ENCODE data around the gene SNED1.

The SNED1 gene

GRCh38 chr2:241007111-241007510 is 8.7 kb downstream of the SNED1 start:
- DNase-seq = no peak

- DNase-seq = no peak
Measured at GRCh38 chr2:241007880-241008710, 9.7 kb downstream of the SNED1 start.

- DNase-seq = no peak
Measured at GRCh38 chr2:241008711-241009121, 10.3 kb downstream of the SNED1 start.

GRCh38 chr2:241009191-241009590 is 10.8 kb downstream of the SNED1 start:
- no peak for DNase-seq

- no peak for DNase-seq
Measured at GRCh38 chr2:241009601-241010530, 11.4 kb downstream of the SNED1 start.

GRCh38 chr2:241010531-241011295 is 12.3 kb downstream of the SNED1 start:
- DNase-seq = no peak

- DNase-seq = no peak
Measured at GRCh38 chr2:241011296-241011600, 12.8 kb downstream of the SNED1 start.

- DNase-seq = no peak
Measured at GRCh38 chr2:241011751-241012510, 13.5 kb downstream of the SNED1 start.

- DNase-seq = no peak
Measured at GRCh38 chr2:241014224-241014623, 15.8 kb downstream of the SNED1 start.

GRCh38 chr2:241014764-241015163 is 16.3 kb downstream of the SNED1 start:
- DNase-seq = no peak

- DNase-seq = no peak
Measured at GRCh38 chr2:241015439-241015838, 17.0 kb downstream of the SNED1 start.

- DNase-seq = no peak
Measured at GRCh38 chr2:241017228-241017940, 19.0 kb downstream of the SNED1 start.

- no peak for DNase-seq
Measured at GRCh38 chr2:241018051-241018891, 19.9 kb downstream of the SNED1 start.

GRCh38 chr2:241019441-241020139 is 21.2 kb downstream of the SNED1 start:
- DNase-seq = no peak

GRCh38 chr2:241020201-241020600 is 21.8 kb downstream of the SNED1 start:
- no peak for DNase-seq

- DNase-seq = no peak
Measured at GRCh38 chr2:241020629-241021190, 22.3 kb downstream of the SNED1 start.

GRCh38 chr2:241025639-241026038 is 27.2 kb downstream of the SNED1 start:
- no peak for DNase-seq

- DNase-seq = no peak
Measured at GRCh38 chr2:241029599-241030332, 31.3 kb downstream of the SNED1 start.

GRCh38 chr2:241030333-241030680 is 31.9 kb downstream of the SNED1 start:
- DNase-seq = no peak

Measured in cerebellar nuclear complex (tissue), 1 donor.